Effector memory CD8-positive, alpha-beta T cell (primary cell): ENCODE results near the gene NEURL2.
A peak's percentile ranks its signal among the peaks of the same experiment; 100 is the strongest.

Experiments used
- ATAC-seq: fragments of 150-1000 bp; cut with Tn5 transposase; replicated peaks from 2 replicates; pipeline ENCODE4 v1.10.0; 2021; ENCODE audit warnings: mild to moderate bottlenecking, moderate library complexity
- DNase-seq, 3 experiments: peaks; one replicate each; pipeline ENCODE4 v3.0.0; 2021
- H3K27ac Mint-ChIP-seq, 2 donors: one replicate each; pipeline ENCODE4 v1.8.0; 2022; ENCODE audit warnings: mild to moderate bottlenecking in 2 of 2, mixed read lengths in 2 of 2, moderate library complexity in 2 of 2
- H3K27me3 Mint-ChIP-seq, 2 donors: one replicate each; pipeline ENCODE4 v1.8.0; 2022; ENCODE audit warnings: mixed read lengths in 2 of 2
- H3K36me3 Mint-ChIP-seq: one replicate; pipeline ENCODE4 v1.8.0; 2022; ENCODE audit warnings: mild to moderate bottlenecking, moderate library complexity, mixed read lengths; ENCODE audit not compliant: insufficient read depth
- H3K4me1 Mint-ChIP-seq, 2 donors: one replicate each; pipeline ENCODE4 v1.8.0; 2022; ENCODE audit warnings: low read depth in 2 of 2, mixed read lengths in 2 of 2
- H3K4me3 Mint-ChIP-seq, 2 donors: one replicate each; pipeline ENCODE4 v1.8.0; 2022; ENCODE audit warnings: mild to moderate bottlenecking in 2 of 2, mixed read lengths in 2 of 2, moderate library complexity in 2 of 2
- H3K9me3 Mint-ChIP-seq, 2 donors: one replicate each; pipeline ENCODE4 v1.8.0; 2022; ENCODE audit warnings: mixed read lengths in 2 of 2

The NEURL2 gene

GRCh38 chr20:45848421-45848820 is 42.6 kb downstream of the NEURL2 start:
- Mint-ChIP-seq H3K36me3 (peaks cover 51% of the 10 kb centered on the region), H3K27me3 (no peaks in the 10 kb centered on the region), H3K4me3 (no peak overlapping the region), H3K27ac (no peak overlapping the region), H3K4me1 (peaks cover under 1 to 4% of the 10 kb centered on the region in 2 donors), H3K9me3 (no peaks in the 10 kb centered on the region)
- DNase-seq (no peak), ATAC-seq (no peak)

GRCh38 chr20:45845452-45845851 is 45.6 kb downstream of the NEURL2 start:
- no peak overlapping the region for H3K4me3 Mint-ChIP-seq

GRCh38 chr20:45843506-45843905 is 47.5 kb downstream of the NEURL2 start:
- H3K4me1 Mint-ChIP-seq, result peaks cover 6 to 10% of the 10 kb centered on the region in 2 donors

More at GRCh38 chr20:45845452-45845851, 45.6 kb downstream of the NEURL2 start:
- DNase-seq (no peak), ATAC-seq (no peak)
- Mint-ChIP-seq H3K27ac (no peak overlapping the region), H3K27me3 (no peaks in the 10 kb centered on the region), H3K36me3 (peaks cover 34% of the 10 kb centered on the region), H3K9me3 (no peaks in the 10 kb centered on the region), H3K4me1 (peaks cover 6 to 10% of the 10 kb centered on the region in 2 donors)

GRCh38 chr20:45842169-45842812 is 48.7 kb downstream of the NEURL2 start:
- peaks cover 24% of the 10 kb centered on the region for H3K36me3 Mint-ChIP-seq
- ATAC-seq (no peak), DNase-seq (no peak)
- peaks cover 6 to 10% of the 10 kb centered on the region in 2 donors for H3K4me1 Mint-ChIP-seq
- no peak overlapping the region for H3K4me3 Mint-ChIP-seq
- no peaks in the 10 kb centered on the region for H3K27me3 Mint-ChIP-seq
- no peaks in the 10 kb centered on the region for H3K9me3 Mint-ChIP-seq
- H3K27ac Mint-ChIP-seq, result peak overlapping the region; percentile 15 to 56

More at GRCh38 chr20:45843506-45843905, 47.5 kb downstream of the NEURL2 start:
- DNase-seq, result no peak
- no peaks in the 10 kb centered on the region for H3K27me3 Mint-ChIP-seq
- peak overlapping the region in 1 of 2 donors; percentile 26 for H3K27ac Mint-ChIP-seq
- no peak for ATAC-seq
- peaks cover 31% of the 10 kb centered on the region for H3K36me3 Mint-ChIP-seq
- no peak overlapping the region for H3K4me3 Mint-ChIP-seq
- no peaks in the 10 kb centered on the region for H3K9me3 Mint-ChIP-seq

GRCh38 chr20:45841407-45842129 is 49.4 kb downstream of the NEURL2 start:
- Mint-ChIP-seq H3K27me3 (no peaks in the 10 kb centered on the region), H3K4me1 (peaks cover 6 to 10% of the 10 kb centered on the region in 2 donors), H3K4me3 (no peak overlapping the region), H3K9me3 (no peaks in the 10 kb centered on the region), H3K36me3 (peaks cover 21% of the 10 kb centered on the region), H3K27ac (peak overlapping the region in 1 of 2 donors; percentile 56)
- DNase-seq (no peak), ATAC-seq (no peak)

- H3K4me1 Mint-ChIP-seq, result peaks cover 6 to 10% of the 10 kb centered on the region in 2 donors
- H3K4me3 Mint-ChIP-seq, result no peak overlapping the region
- H3K27me3 Mint-ChIP-seq, result no peaks in the 10 kb centered on the region
- H3K9me3 Mint-ChIP-seq, result no peaks in the 10 kb centered on the region
- DNase-seq (no peak), ATAC-seq (no peak)
- peaks cover 18% of the 10 kb centered on the region for H3K36me3 Mint-ChIP-seq
- H3K27ac Mint-ChIP-seq, result no peak overlapping the region
Measured at GRCh38 chr20:45840700-45841198, 50.3 kb downstream of the NEURL2 start.
